ENCODE measurements around the gene S100PBP.

GRCh38 chr1:32859915-32860314 lies 42.5 kb downstream of the S100PBP start:
- TF ChIP-seq CTCF (IDR thresholded peaks at IDR 0.05) (no peak), POLR2A (IDR thresholded peaks at IDR 0.05) (no peak)

Data from Peyer's patch (tissue), 4 donors.